CD8-positive, alpha-beta memory T cell (primary cell): Measurements from ENCODE around the gene MS4A8. TPM values are rescaled to one million over a fixed set of nuclear protein-coding genes. Genes with fewer than 3 reads are reported as not detected.
"Not testable (repeated sequence)": the region's sequence is repeated elsewhere in the genome, so short reads cannot be mapped to it uniquely, and the experiment has no call there.

Experiments used
- CTCF ChIA-PET: fragments of 350-600 bp; sonication (Branson Sonifier 250); formaldehyde crosslinking; loops from one replicate; lab custom pipeline; 2021; ENCODE audit warnings: antibody characterized with exemption; lab: Charles Lee
- POLR2A ChIA-PET: fragments of 350-600 bp; sonication (Branson Sonifier 250); formaldehyde crosslinking; loops from one replicate; lab custom pipeline; 2021; ENCODE audit warnings: antibody characterized with exemption; lab: Charles Lee
- DNase-seq, 5 donors: peaks; one replicate each; pipeline versions ENCODE4 v3.0.0 to v3.0.0-alpha.2; 2020 to 2022; ENCODE audit warnings: mixed read lengths in 1 of 5
- H3K27ac ChIP-seq: one replicate; pipeline ENCODE4 v1.7.0; 2013; ENCODE audit warnings: low read depth, mild to moderate bottlenecking, low read length, moderate library complexity
- H3K27me3 ChIP-seq: 2 replicates; pipeline ENCODE4 v1.7.0; 2013; ENCODE audit warnings: low read length, mild to moderate bottlenecking; ENCODE audit not compliant: insufficient read depth, poor library complexity, severe bottlenecking
- H3K36me3 ChIP-seq: 2 replicates; pipeline ENCODE4 v1.7.0; 2013; ENCODE audit warnings: mild to moderate bottlenecking, low read length, moderate library complexity; ENCODE audit not compliant: insufficient read depth
- H3K4me1 ChIP-seq: 2 replicates; pipeline ENCODE4 v1.7.0; 2013; ENCODE audit warnings: mild to moderate bottlenecking, low read length, moderate library complexity; ENCODE audit not compliant: insufficient read depth
- H3K4me3 ChIP-seq: 2 replicates; pipeline ENCODE4 v1.7.0; 2013; ENCODE audit warnings: mild to moderate bottlenecking, low read length
- H3K9me3 ChIP-seq: 2 replicates; pipeline ENCODE4 v1.7.0; 2013; ENCODE audit warnings: mild to moderate bottlenecking, low read length
- H3K27ac Mint-ChIP-seq, 8 donors: one replicate each; pipeline ENCODE4 v1.8.0; 2020 to 2021; ENCODE audit warnings: mixed read lengths in 8 of 8, mild to moderate bottlenecking in 6 of 8, inconsistent platforms in 3 of 8, moderate library complexity in 3 of 8
- H3K27me3 Mint-ChIP-seq, 2 donors: one replicate each; pipeline ENCODE4 v1.8.0; 2020 to 2021; ENCODE audit warnings: mixed read lengths in 2 of 2, mild to moderate bottlenecking in 1 of 2, moderate library complexity in 1 of 2
- H3K36me3 Mint-ChIP-seq, 3 donors: one replicate each; pipeline ENCODE4 v1.8.0; 2020 to 2021; ENCODE audit warnings: mixed read lengths in 3 of 3, inconsistent platforms in 1 of 3, mild to moderate bottlenecking in 1 of 3
- H3K4me1 Mint-ChIP-seq, 3 donors: one replicate each; pipeline ENCODE4 v1.8.0; 2020 to 2021; ENCODE audit warnings: mixed read lengths in 3 of 3, inconsistent platforms in 1 of 3, mild to moderate bottlenecking in 1 of 3
- H3K4me3 Mint-ChIP-seq, 7 donors: one replicate each; pipeline ENCODE4 v1.8.0; 2020 to 2021; ENCODE audit warnings: mixed read lengths in 7 of 7, mild to moderate bottlenecking in 6 of 7, moderate library complexity in 4 of 7, inconsistent platforms in 2 of 7
- H3K9me3 Mint-ChIP-seq, 5 donors: one replicate each; pipeline ENCODE4 v1.8.0; 2020 to 2022; ENCODE audit warnings: mixed read lengths in 5 of 5, mild to moderate bottlenecking in 3 of 5, moderate library complexity in 2 of 5, inconsistent platforms in 1 of 5
- polyA plus RNA-seq: library from polyadenylated mRNA; unstranded; fragments of 300-500 nt; fragmentation: Illumina TruSeq; gene quantifications from one replicate; pipeline ENCODE4 v1.2.3, GENCODE V29; 2021
- total RNA-seq, 2 experiments: library from RNA; stranded (reverse); gene quantifications; one replicate each; pipeline ENCODE4 v1.2.3, GENCODE V29; 2021

MS4A8 gene, protein sequence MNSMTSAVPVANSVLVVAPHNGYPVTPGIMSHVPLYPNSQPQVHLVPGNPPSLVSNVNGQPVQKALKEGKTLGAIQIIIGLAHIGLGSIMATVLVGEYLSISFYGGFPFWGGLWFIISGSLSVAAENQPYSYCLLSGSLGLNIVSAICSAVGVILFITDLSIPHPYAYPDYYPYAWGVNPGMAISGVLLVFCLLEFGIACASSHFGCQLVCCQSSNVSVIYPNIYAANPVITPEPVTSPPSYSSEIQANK
- total RNA-seq (not detected), polyA plus RNA-seq (not detected)

DNA sequence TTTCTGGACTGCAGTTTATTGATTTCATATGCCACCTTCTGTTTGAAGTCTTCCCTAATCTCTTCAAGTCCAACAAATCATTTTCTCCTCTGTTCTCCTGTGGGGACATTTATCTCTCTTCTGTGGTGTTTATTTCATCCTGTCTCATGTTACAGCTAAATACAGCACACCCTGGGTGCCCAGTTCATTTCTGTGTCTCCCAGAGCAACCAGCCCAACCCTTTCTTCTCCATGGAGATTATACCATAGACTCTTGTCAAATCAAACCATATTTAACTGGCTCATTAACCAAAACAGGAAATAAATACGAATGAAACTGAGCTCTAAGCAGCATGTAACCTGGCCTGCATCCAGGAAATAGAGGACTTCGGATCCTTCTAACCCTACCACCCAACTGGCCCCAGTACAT is at the start of gene MS4A8:
TSS of gene MS4A8 (plus strand) at position 329 of the 408 bp plus-strand sequence. CDS start 1,249 bp downstream, outside the sequence.
- no peaks in the 10 kb centered on the region for H3K36me3 Mint-ChIP-seq
- H3K27ac Mint-ChIP-seq: no peak within 1 kb of the TSS
- H3K27me3 ChIP-seq: no peaks in the 10 kb centered on the region
- no peaks in the 10 kb centered on the region for H3K36me3 ChIP-seq
- no peak within 1 kb of the TSS for H3K27ac ChIP-seq
- POLR2A ChIA-PET: no interaction called here
- no peaks in the 10 kb centered on the region for H3K9me3 Mint-ChIP-seq
- peaks cover 1 to 8% of the 10 kb centered on the region in 2 donors for H3K27me3 Mint-ChIP-seq
- H3K4me3 ChIP-seq: no peak within 1 kb of the TSS
- DNase-seq: no peak
- no peaks in the 10 kb centered on the region for H3K9me3 ChIP-seq
- no peaks in the 10 kb centered on the region for H3K4me1 Mint-ChIP-seq
- CTCF ChIA-PET: no interaction called here
- H3K4me1 ChIP-seq: no peaks in the 10 kb centered on the region
- no peak within 1 kb of the TSS for H3K4me3 Mint-ChIP-seq

DNA sequence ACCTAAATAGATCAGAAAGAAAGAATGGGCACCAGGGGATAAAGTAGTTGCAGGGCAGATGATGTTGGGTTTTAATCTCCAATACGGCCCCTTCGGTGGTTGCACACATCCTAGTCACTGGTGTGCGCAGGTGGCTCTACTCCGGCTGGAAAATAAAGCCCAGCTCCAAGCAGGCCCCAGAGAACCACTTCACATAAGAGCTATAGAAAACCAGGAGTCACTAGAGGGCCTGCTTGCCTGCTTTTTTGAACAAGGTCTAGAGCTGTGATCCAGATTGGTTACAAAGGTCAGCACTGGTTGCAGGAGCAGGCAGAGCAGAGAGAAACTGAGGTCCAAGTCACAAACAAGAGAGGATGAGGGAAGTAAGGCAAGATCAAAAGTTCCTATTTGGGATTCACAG is 41.5 kb upstream of the MS4A8 start:
- Mint-ChIP-seq H3K27ac (no peak overlapping the region), H3K36me3 (no peaks in the 10 kb centered on the region), H3K4me1 (no peaks in the 10 kb centered on the region), H3K27me3 (peaks cover 5 to 32% of the 10 kb centered on the region in 2 donors), H3K9me3 (peaks cover 0 to 2% (median 0%) of the 10 kb centered on the region in 5 donors), H3K4me3 (no peak overlapping the region)
- POLR2A ChIA-PET: no interaction called here
- Histone ChIP-seq H3K27me3 (no peaks in the 10 kb centered on the region), H3K36me3 (no peaks in the 10 kb centered on the region), H3K27ac (no peak overlapping the region), H3K4me1 (no peaks in the 10 kb centered on the region), H3K4me3 (no peak overlapping the region), H3K9me3 (no peaks in the 10 kb centered on the region)
- no peak for DNase-seq
- CTCF ChIA-PET: no interaction called here

DNA sequence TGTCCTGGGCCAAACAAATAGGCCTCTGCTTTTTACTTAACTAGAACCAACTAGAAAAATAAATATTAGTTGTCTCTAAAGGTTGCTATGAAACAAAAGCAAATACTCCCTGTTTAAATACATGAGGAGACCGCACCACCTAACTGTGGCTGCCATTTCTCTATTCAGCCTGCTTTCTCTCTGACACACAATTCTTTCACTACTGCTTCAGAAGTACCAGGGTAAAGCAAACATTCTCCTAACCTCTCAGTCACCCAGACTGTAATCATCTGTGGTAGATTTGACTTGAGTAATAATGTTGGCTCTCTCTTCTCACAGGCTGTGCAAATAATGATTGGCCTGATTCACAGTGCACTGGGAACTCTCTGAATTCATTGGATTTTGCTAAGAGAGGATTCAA is 41.0 kb upstream of the MS4A8 start:
- ChIA-PET CTCF (no interaction called here), POLR2A (no interaction called here)
- no peak overlapping the region for H3K4me3 ChIP-seq
- no peaks in the 10 kb centered on the region for H3K9me3 ChIP-seq
- no peaks in the 10 kb centered on the region for H3K4me1 ChIP-seq
- H3K4me3 Mint-ChIP-seq: no peak overlapping the region
- DNase-seq: no peak
- H3K27me3 ChIP-seq: no peaks in the 10 kb centered on the region
- H3K27ac Mint-ChIP-seq: no peak overlapping the region
- H3K27ac ChIP-seq: no peak overlapping the region
- H3K36me3 Mint-ChIP-seq: no peaks in the 10 kb centered on the region
- peaks cover 5 to 33% of the 10 kb centered on the region in 2 donors for H3K27me3 Mint-ChIP-seq
- H3K4me1 Mint-ChIP-seq: no peaks in the 10 kb centered on the region
- H3K36me3 ChIP-seq: no peaks in the 10 kb centered on the region
- peaks cover 0 to 2% (median 0%) of the 10 kb centered on the region in 5 donors for H3K9me3 Mint-ChIP-seq

DNA sequence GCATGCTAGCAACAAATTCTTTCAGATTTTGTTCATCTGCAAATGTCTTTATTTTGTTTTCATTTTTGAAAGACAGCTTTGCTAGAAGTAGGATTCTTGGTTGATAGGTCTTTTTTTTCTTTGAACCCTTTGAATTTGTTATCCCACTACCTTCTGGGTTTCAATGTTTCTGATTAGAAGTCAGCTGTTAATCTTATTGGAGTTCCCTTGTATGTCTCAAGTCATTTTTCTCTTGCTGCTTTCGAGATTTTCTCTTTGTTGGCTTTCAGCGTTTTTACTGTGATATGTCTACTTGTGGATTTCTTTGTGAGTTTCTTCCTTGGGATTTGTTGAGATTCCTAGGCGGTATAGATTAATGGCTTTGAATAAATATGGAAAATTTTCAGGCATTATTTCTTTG is 27.2 kb upstream of the MS4A8 start:
- H3K9me3 Mint-ChIP-seq: peaks cover 21 to 27% (median 22%) of the 10 kb centered on the region in 5 donors
- H3K9me3 ChIP-seq: peaks cover 4% of the 10 kb centered on the region
- no peak for DNase-seq
- no peak overlapping the region for H3K27ac ChIP-seq
- no peak overlapping the region for H3K4me3 ChIP-seq
- H3K4me3 Mint-ChIP-seq: no peak overlapping the region
- POLR2A ChIA-PET: no interaction called here
- peaks cover 14 to 24% of the 10 kb centered on the region in 2 donors for H3K27me3 Mint-ChIP-seq
- H3K4me1 ChIP-seq: no peaks in the 10 kb centered on the region
- peaks cover 0 to 8% (median 0%) of the 10 kb centered on the region in 3 donors for H3K36me3 Mint-ChIP-seq
- no peak overlapping the region for H3K27ac Mint-ChIP-seq
- H3K4me1 Mint-ChIP-seq: no peaks in the 10 kb centered on the region
- H3K27me3 ChIP-seq: no peaks in the 10 kb centered on the region
- no peaks in the 10 kb centered on the region for H3K36me3 ChIP-seq
- CTCF ChIA-PET: no interaction called here

DNA sequence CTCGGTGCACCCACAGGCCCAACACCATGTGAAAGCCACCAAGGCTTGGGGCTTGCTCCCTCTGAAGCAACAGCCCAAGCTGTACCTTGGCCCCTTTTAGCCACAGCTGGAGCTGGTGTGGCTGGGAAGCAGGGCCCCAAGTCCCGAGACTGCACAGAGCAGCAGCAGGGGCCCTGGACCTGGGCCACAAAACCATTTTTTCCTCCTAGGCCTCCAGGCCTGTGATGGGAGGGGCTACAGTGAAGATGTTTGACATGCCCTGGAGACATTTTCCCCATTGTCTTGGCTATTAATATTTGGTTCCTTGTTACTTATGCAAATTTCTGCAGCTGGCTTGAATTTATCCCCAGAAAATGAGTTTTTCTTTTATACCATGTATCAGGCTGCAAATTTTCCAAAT is 21.2 kb upstream of the MS4A8 start:
- H3K4me3 Mint-ChIP-seq, H3K9me3 ChIP-seq, H3K27ac ChIP-seq, CTCF ChIA-PET, H3K27ac Mint-ChIP-seq, H3K36me3 ChIP-seq, H3K4me1 ChIP-seq, POLR2A ChIA-PET, H3K4me1 Mint-ChIP-seq, DNase-seq, H3K27me3 ChIP-seq, H3K4me3 ChIP-seq: not testable (repeated sequence)
- Mint-ChIP-seq H3K36me3 (peaks cover 0 to 21% (median 0%) of the 10 kb centered on the region in 3 donors), H3K9me3 (peaks cover 23 to 40% (median 36%) of the 10 kb centered on the region in 5 donors), H3K27me3 (peaks cover 10 to 43% of the 10 kb centered on the region in 2 donors)

DNA sequence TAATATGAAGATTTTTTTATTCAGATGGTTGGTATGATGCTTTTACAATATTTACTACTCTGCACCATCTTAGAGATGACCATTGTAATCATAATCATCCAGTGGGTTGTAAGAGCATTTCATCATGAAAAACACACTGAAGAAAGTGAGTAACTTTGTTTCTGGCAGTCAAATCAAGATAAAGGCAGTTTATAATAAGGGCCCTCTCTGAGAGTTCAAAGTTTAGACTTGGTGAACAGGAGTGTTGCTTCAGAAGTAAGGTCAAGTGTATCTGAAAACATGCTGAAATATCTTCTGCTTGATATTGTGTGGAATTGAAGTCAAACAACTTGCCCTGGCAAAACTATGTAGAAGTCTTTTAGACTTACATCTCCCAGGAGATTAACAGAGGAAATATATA is 19.5 kb upstream of the MS4A8 start:
- peaks cover 10 to 37% of the 10 kb centered on the region in 2 donors for H3K27me3 Mint-ChIP-seq

DNA sequence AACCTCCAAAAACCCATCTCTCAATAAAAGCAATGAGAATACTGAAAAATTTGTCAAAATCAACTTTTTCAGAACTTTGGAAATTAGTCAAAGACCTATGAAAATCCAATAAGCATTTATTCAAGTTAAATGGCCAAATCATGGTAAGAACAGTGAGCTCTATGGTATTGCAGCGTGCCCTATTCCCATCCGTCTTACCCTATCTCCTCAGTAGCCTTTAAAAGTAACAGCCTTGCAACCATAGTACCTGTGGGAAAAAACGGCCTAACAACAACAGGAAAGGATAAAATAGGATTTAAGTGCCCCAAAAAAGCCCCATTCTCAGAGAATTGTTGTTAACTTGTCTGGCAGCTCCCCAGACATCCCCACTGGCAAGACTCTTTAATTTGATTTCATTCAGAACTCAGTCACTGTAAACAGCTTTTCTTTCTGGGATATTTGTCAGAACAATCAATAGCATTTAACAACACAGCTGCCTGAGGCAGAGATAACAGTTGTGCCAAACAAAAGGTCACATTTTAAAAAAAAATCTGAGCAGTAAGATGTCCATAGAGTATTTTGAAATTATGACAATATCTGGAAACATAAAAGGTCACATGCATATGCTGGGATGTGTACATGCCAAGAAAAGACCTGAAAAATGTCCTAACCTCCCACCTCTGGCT is 18.8 kb upstream of the MS4A8 start:
- Histone ChIP-seq H3K4me1 (no peaks in the 10 kb centered on the region), H3K36me3 (no peaks in the 10 kb centered on the region), H3K4me3 (no peak overlapping the region), H3K9me3 (no peaks in the 10 kb centered on the region), H3K27ac (no peak overlapping the region), H3K27me3 (no peaks in the 10 kb centered on the region)
- ChIA-PET POLR2A (no interaction called here), CTCF (no interaction called here)
- no peak overlapping the region for H3K4me3 Mint-ChIP-seq
- H3K4me1 Mint-ChIP-seq: no peaks in the 10 kb centered on the region
- DNase-seq: no peak
- peaks cover 9 to 37% of the 10 kb centered on the region in 2 donors for H3K27me3 Mint-ChIP-seq
- H3K36me3 Mint-ChIP-seq: peaks cover 0 to 21% (median 0%) of the 10 kb centered on the region in 3 donors
- no peak overlapping the region for H3K27ac Mint-ChIP-seq
- peaks cover 22 to 35% (median 26%) of the 10 kb centered on the region in 5 donors for H3K9me3 Mint-ChIP-seq

More for the DNA sequence above, 19.5 kb upstream of the MS4A8 start:
- Mint-ChIP-seq H3K27ac (no peak overlapping the region), H3K36me3 (peaks cover 0 to 21% (median 0%) of the 10 kb centered on the region in 3 donors), H3K9me3 (peaks cover 22 to 35% (median 26%) of the 10 kb centered on the region in 5 donors), H3K4me3 (no peak overlapping the region), H3K4me1 (no peaks in the 10 kb centered on the region)
- no peaks in the 10 kb centered on the region for H3K27me3 ChIP-seq
- DNase-seq: no peak
- ChIA-PET POLR2A (no interaction called here), CTCF (no interaction called here)
- no peaks in the 10 kb centered on the region for H3K36me3 ChIP-seq
- H3K4me3 ChIP-seq: no peak overlapping the region
- H3K9me3 ChIP-seq: no peaks in the 10 kb centered on the region
- no peaks in the 10 kb centered on the region for H3K4me1 ChIP-seq
- H3K27ac ChIP-seq: no peak overlapping the region

DNA sequence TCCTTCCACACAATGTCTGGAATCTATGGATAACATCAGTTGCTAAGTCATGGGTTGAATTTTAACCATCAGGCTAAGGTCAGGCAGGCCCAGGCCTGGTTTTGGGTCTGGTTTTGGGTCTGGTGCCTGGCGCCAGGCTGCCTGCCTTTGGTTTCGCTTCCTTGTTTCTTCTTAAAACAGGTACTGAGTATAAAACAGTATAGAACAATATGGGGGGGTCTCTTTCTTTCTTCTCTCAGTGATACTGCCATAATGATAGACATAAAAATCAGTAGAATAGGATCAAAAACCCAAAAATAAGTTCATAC is 14.9 kb upstream of the MS4A8 start:
- H3K4me1 ChIP-seq, H3K9me3 ChIP-seq, H3K9me3 Mint-ChIP-seq, POLR2A ChIA-PET, H3K4me3 ChIP-seq, H3K4me1 Mint-ChIP-seq, DNase-seq, H3K27ac ChIP-seq, H3K27me3 ChIP-seq, H3K36me3 ChIP-seq, H3K36me3 Mint-ChIP-seq, H3K4me3 Mint-ChIP-seq, H3K27ac Mint-ChIP-seq, CTCF ChIA-PET: not testable (repeated sequence)
- peaks cover 2 to 28% of the 10 kb centered on the region in 2 donors for H3K27me3 Mint-ChIP-seq
